Mesodermal cell (in vitro differentiated cells): ENCODE data around the gene DDTL.
"Not testable (repeated sequence)": the region's sequence is repeated elsewhere in the genome, so short reads cannot be mapped to it uniquely, and the experiment has no call there.

Experiments
- H3K27ac ChIP-seq: 2 replicates; pipeline ENCODE4 v1.7.0; 2013; ENCODE audit warnings: mild to moderate bottlenecking, low read depth, low read length, moderate library complexity; ENCODE audit not compliant: severe bottlenecking
- H3K36me3 ChIP-seq: 2 replicates; pipeline ENCODE4 v1.7.1; 2013; ENCODE audit warnings: mild to moderate bottlenecking, low read length, moderate library complexity; ENCODE audit not compliant: control insufficient read depth, insufficient read depth
- H3K4me1 ChIP-seq: one replicate; pipeline ENCODE4 v1.7.1; 2013; ENCODE audit warnings: mild to moderate bottlenecking, low read length; ENCODE audit not compliant: insufficient read depth, control insufficient read depth, poor library complexity, severe bottlenecking
- H3K4me3 ChIP-seq: 2 replicates; pipeline ENCODE4 v1.7.0; 2013; ENCODE audit warnings: low read length, control low read depth, mild to moderate bottlenecking; ENCODE audit not compliant: insufficient read depth, poor library complexity, severe bottlenecking; ENCODE audit errors: extremely low read depth
- H3K9me3 ChIP-seq: 2 replicates; pipeline ENCODE4 v1.7.1; 2013; ENCODE audit warnings: mild to moderate bottlenecking, low read length, moderate library complexity; ENCODE audit not compliant: control insufficient read depth
- WGBS, 2 experiments: methylation state at CpG; one replicate each; pipeline ENCODE4 v1.1.5; 2013; ENCODE audit warnings: missing lambda C conversion rate in 2 of 2; ENCODE audit not compliant: insufficient coverage in 2 of 2; 5-methylcytosine and 5-hydroxymethylcytosine counted together

The DDTL gene

DNA sequence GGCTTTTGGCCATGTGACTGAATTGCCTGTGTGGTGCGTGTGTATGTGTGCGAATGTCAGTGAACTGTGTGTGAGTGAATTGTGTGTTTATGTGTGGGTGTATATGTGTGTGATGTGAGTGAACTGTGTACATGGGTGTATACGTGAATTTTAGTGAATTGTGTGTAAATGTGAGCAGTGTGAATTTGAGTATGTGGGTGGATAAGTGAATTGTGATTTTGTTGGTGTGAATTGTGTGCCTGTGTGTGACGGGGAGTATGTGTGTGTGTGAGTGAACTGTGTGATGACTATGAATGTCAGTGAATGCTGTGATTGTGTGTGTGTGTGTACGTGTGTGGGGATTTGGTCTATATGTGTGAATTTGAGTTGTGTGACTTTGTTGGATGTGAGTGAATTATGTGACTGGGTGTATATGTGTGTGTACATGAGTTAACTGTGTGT, 3.5 kb downstream of the DDTL start:
- H3K9me3 ChIP-seq = no peaks in the 10 kb centered on the region
- 93 to 96% methylated on average over 5 of the region's 5 CpGs for WGBS, 2 experiments

DNA sequence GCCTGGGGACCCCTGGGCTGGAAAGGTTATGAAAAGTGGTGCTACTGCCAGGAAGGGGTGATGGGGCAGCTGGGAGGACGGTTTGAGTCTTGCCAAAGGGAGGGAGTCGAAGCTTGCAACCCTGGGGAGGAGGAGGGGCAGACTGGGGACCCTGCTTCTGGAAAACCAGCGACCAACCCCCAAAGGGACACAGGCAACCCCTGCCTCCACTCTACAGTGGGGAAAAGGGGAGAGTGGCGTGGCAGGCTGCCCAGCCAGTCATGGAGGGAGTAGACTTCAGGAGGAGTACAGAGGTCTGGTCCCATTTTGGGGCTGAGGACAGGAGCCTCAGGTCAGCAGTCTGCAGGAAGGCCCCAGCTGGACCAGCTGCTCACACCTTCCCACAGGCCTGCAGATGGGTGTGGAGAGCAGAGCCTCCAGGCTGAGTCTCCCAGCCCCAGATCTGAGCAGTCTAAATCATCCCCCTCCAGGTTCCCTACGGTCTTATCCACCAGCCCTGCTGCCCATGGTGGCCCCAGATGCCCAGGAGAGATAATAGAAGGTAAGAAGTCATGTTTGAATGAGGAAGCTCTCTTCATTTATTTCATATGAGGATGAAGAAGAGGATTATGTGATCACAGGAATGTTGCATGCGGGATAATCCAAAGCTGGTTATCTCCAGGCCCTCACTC, 4.3 kb downstream of the DDTL start:
- no peaks in the 10 kb centered on the region for H3K4me1 ChIP-seq
- no peak overlapping the region for H3K27ac ChIP-seq
- H3K4me3 ChIP-seq = no peak overlapping the region
- WGBS, 2 experiments = 91 to 100% methylated on average over 1 to 3 of the region's 6 CpGs
- H3K9me3 ChIP-seq = no peaks in the 10 kb centered on the region
- peaks cover 31% of the 10 kb centered on the region for H3K36me3 ChIP-seq

More for the DNA sequence above, 3.5 kb downstream of the DDTL start:
- Histone ChIP-seq H3K4me3 (no peak overlapping the region), H3K36me3 (peaks cover 31% of the 10 kb centered on the region), H3K4me1 (no peaks in the 10 kb centered on the region), H3K27ac (no peak overlapping the region)

DNA sequence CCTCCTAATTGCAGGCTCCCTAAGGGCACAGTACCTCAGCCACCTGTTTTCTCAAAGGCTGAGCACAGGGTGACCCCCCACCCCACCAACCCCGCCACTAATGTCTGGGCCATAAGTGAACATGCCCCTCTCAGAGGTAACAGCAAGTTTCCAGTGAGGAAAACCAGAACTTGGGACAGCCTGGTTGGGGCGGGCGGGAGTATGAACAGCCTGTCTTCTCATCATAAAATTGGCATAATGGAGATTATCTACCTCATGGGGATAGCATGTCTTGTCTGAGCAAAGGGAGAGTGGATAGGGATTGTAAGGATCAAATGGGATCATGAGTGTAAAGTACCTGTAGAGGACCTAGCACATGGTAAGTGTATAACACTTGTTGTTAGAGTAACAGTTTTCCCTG, 5.2 kb downstream of the DDTL start:
- H3K9me3 ChIP-seq, H3K4me3 ChIP-seq, H3K27ac ChIP-seq, H3K4me1 ChIP-seq: not testable (repeated sequence)
- peaks cover 31% of the 10 kb centered on the region for H3K36me3 ChIP-seq
- 100% methylated on average over 3 of the region's 3 CpGs; no CpG with 5 or more reads in 1 of the 2 experiments for WGBS, 2 experiments

DNA sequence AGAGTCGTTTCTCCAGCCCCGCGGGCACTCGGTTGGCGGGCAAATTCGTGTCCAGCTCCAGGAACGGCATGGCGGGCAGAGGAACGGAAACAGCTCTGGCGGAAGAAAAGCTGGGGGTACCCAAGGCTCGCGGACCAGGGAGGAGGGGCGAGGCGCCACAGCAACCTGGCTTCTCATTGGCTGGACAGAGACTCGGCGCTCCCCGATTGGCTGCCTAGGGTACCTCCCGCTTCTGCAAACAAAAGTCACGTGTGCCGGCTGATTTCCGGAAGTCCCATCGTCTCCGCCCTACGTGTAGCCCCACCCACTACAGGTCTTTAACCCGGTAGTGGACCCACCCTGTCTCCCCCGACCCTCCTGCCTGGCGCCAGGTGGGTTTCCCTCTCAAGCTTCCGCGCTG, 7.7 kb downstream of the DDTL start, which contains the start of gene DDT:
DDT (minus strand) TSS at position 97 of the 400 bp plus-strand sequence; CDS start at position 70, 27 bp downstream.
- H3K9me3 ChIP-seq, H3K4me3 ChIP-seq, H3K4me1 ChIP-seq, H3K27ac ChIP-seq: not testable (repeated sequence)
- no CpG with 5 or more reads among the region's 29 CpGs for WGBS, 2 experiments
- peaks cover 26% of the 10 kb centered on the region for H3K36me3 ChIP-seq

DNA sequence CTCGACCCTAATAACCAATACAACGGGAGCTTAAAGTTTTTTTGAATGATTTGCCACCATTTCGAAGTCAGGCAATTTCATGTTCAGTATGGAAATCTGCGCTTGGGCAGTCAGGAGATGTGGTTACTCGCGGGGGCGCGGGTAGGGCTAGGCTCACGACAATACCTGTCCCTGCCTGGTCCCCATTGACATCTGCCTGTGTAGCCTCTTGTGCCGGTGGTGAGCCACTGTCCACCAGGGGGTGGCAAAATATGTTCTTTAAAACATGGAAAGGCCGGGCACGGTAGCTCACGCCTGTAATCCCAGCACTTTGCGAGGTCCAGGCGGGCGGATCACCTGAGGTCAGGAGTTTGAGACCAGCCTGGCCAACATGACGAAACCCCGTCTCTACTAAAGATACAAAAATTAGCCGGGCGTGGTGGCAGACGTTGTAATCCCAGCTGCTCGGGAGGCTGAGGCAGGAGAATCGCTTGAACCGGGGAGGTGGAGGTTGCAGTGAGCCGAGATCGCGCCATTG, 8.2 kb downstream of the DDTL start:
- WGBS, 2 experiments = 29% methylated on average over 5 of the region's 27 CpGs; no CpG with 5 or more reads in 1 of the 2 experiments
- H3K4me1 ChIP-seq, H3K9me3 ChIP-seq, H3K4me3 ChIP-seq, H3K27ac ChIP-seq: not testable (repeated sequence)
- H3K36me3 ChIP-seq = peaks cover 22% of the 10 kb centered on the region

DNA sequence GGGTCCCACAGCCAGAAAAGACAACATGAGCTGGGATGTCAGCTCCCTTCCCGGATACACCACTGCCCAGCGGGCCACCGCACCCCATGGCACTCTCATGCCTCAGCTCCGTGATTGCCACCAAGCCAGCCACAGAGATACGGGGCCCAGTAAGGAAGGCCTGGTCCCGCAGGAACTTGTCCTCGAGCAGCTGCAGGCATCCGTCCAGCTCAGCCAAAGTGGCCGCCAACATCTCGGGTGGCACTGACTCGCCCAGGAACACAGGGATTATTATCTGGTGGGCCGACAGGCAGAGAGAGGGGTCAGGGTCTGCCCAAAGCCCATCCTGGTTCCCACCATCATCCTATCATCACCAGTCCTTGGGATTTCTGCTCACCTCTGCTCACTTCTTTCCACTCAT, 10.6 kb downstream of the DDTL start:
- H3K36me3 ChIP-seq, H3K4me1 ChIP-seq, H3K4me3 ChIP-seq, H3K9me3 ChIP-seq, H3K27ac ChIP-seq: not testable (repeated sequence)
- 96% methylated on average over 4 of the region's 12 CpGs; no CpG with 5 or more reads in 1 of the 2 experiments for WGBS, 2 experiments

DNA sequence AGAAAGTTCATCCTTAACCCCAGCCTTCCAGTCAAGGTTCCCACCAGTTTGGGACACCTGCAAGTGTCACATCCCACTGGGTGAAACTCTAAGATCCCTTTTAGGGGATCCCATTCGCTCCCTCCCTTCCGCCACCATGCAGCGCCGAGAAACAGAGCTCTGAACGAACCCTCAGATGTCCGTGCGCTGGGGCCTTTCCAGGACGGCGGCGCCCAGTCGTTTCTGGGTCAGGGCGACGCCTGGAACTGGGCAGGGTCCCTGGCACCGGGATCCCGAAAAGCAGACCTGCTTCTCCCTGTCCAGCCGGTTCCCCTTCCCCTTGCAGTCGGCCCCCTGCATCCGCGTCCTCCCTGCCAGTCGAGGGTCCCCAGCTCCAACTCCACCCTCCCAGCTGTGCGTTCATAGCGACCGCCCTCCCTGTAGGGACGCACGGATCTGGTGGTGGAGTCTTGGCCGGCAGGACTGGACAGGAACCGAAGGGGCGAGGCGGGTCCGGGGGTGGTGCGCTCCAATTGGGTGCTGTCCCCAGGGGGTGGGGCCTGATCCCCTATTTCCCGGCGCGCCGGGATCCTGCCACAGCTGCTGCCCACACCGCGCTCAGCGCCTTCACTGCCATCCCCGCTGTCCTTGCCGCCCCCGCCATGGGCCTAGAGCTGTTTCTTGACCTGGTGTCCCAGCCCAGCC, 13.0 kb downstream of the DDTL start, which contains the start of gene GSTT2:
GSTT2 (plus strand) TSS at position 578 of the 684 bp plus-strand sequence.
- not testable (repeated sequence) for H3K27ac ChIP-seq, H3K9me3 ChIP-seq, H3K36me3 ChIP-seq, H3K4me1 ChIP-seq, H3K4me3 ChIP-seq
- no CpG with 5 or more reads among the region's 41 CpGs for WGBS, 2 experiments

DNA sequence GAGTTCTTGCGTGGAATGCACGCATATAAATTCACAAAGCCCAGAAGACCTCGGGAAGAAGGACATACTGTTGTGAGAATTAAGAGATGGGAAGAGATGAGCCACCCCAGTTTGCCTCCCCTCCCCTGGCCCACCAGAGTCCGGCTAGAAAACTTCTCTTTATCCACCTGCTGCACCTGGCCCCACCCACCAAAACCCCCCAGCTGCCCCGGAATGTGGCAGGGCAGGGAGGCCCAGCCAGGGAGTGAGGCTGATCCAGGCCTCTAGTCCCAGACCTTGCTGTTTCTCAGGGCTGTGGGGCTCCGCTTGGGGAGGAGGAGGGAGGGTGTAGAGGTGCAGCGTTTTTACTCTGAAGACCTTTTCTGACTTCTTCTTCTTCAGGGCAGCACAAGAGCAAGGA, 13.9 kb downstream of the DDTL start:
- not testable (repeated sequence) for H3K4me3 ChIP-seq, H3K9me3 ChIP-seq, H3K36me3 ChIP-seq, H3K4me1 ChIP-seq, H3K27ac ChIP-seq
- no CpG with 5 or more reads among the region's 7 CpGs for WGBS, 2 experiments

DNA sequence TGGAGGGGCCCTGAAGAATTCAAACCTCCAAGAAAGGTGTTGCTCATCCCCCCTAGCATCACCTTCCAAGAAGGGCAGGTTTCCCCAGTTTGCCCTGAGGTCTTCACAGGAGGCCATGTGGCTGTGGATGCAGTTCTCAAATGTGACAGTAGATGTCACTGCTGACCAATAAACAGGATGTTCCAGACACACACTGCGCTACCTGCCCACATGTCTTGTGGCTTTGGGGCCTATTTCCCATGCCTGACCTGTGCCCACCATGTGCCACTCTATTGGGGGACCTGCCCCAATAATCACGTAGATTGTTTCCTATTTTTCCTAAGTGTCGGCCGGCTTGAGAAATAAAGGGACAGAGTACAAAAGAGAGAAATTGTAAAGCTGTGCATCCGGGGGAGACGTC, 17.7 kb downstream of the DDTL start:
- Histone ChIP-seq H3K9me3 (no peaks in the 10 kb centered on the region), H3K27ac (no peak overlapping the region), H3K36me3 (no peaks in the 10 kb centered on the region), H3K4me1 (no peaks in the 10 kb centered on the region), H3K4me3 (no peak overlapping the region)
- WGBS, 2 experiments = 33% methylated on average over 1 of the region's 6 CpGs; no CpG with 5 or more reads in 1 of the 2 experiments

DNA sequence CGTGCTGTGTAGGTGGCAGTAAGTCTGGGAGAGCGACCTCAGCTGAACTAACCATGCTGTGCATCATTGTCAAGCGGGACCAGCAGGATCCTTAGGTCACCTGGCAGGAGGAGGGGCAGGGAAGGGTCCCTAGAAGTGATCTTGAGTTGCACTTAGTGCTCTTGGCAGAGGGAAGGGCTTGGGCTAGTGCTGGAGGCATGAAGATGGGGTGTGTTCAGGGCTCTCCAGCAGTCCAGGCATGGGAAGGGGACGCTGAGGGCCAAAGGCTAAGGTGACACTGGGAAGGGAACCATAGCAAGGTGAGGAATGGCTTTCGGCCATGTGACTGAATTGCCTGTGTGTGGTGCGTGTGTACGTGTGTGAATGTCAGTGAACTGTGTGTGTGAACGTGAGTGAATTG, 19.4 kb downstream of the DDTL start:
- not testable (repeated sequence) for H3K4me1 ChIP-seq, H3K36me3 ChIP-seq, H3K4me3 ChIP-seq, H3K27ac ChIP-seq, H3K9me3 ChIP-seq
- WGBS, 2 experiments = 77 to 90% methylated on average over 3 to 7 of the region's 8 CpGs
